ENCODE data around the gene PDLIM1. TPM values are rescaled to one million over a fixed set of nuclear protein-coding genes. Genes with fewer than 3 reads are reported as not detected.

Gene PDLIM1
- total and polyA plus RNA-seq, 2 donors (not counting 1 experiment from before 2014, with no cell fraction given), result 24.3 to 390 TPM

GRCh38 chr10:95256268-95256667 is 34.5 kb downstream of the PDLIM1 start:
- Histone ChIP-seq H3K36me3 (ENCODE audit: control insufficient read depth, insufficient read depth, low read length) (no peaks in the 10 kb centered on the region), H3K4me1 (ENCODE audit: control insufficient read depth, extremely low read depth, insufficient read depth, low read length) (peaks cover 10% of the 10 kb centered on the region)
- TF ChIP-seq EZH2 (IDR thresholded peaks at IDR 0.05; ENCODE audit: low read length, missing control alignments), result no peak

GRCh38 chr10:95254629-95255028 is 36.2 kb downstream of the PDLIM1 start:
- H3K27me3 ChIP-seq (ENCODE audit: control insufficient read depth, insufficient read depth, low read length), result no peaks in the 10 kb centered on the region
- H3K4me2 ChIP-seq (ENCODE audit: extremely low read depth, insufficient read depth, low read length), result no peak overlapping the region
- H3K79me2 ChIP-seq (ENCODE audit: control insufficient read depth, insufficient read depth, low read length), result peaks cover 23% of the 10 kb centered on the region
- no peaks in the 10 kb centered on the region for H3K9me3 ChIP-seq (ENCODE audit: control insufficient read depth, insufficient read depth, low read depth, low read length)
- no peak overlapping the region for H2AFZ ChIP-seq (ENCODE audit: low read length)
- H3K4me3 ChIP-seq (replicated peaks in 1 of 4; ENCODE audit: control extremely low read depth in 1 of 4, insufficient read depth in 1 of 4, low read depth in 3 of 4, low read length in 4 of 4), result no peak overlapping the region
- TF ChIP-seq EZH2 (IDR thresholded peaks at IDR 0.05; ENCODE audit: low read length, missing control alignments), result no peak
- peaks cover 2% of the 10 kb centered on the region for H3K36me3 ChIP-seq (ENCODE audit: control insufficient read depth, insufficient read depth, low read length)
- no peak overlapping the region for H3K27ac ChIP-seq (ENCODE audit: insufficient read depth, low read length)
- peaks cover 1% of the 10 kb centered on the region for H3K4me1 ChIP-seq (ENCODE audit: control insufficient read depth, extremely low read depth, insufficient read depth, low read length)
- no peak for DNase-seq (ENCODE audit: low read depth in 2 of 2)
- no peaks in the 10 kb centered on the region for H4K20me1 ChIP-seq (ENCODE audit: control insufficient read depth, extremely low read depth, insufficient read depth, low read length)
- no peak overlapping the region for H3K9ac ChIP-seq (ENCODE audit: insufficient read depth, low read length)

More at GRCh38 chr10:95256268-95256667, 34.5 kb downstream of the PDLIM1 start:
- Histone ChIP-seq H3K4me2 (ENCODE audit: extremely low read depth, insufficient read depth, low read length) (no peak overlapping the region), H3K79me2 (ENCODE audit: control insufficient read depth, insufficient read depth, low read length) (peaks cover 18% of the 10 kb centered on the region), H3K27me3 (ENCODE audit: control insufficient read depth, insufficient read depth, low read length) (no peaks in the 10 kb centered on the region), H4K20me1 (ENCODE audit: control insufficient read depth, extremely low read depth, insufficient read depth, low read length) (no peaks in the 10 kb centered on the region), H3K9ac (ENCODE audit: insufficient read depth, low read length) (no peak overlapping the region), H3K9me3 (ENCODE audit: control insufficient read depth, insufficient read depth, low read depth, low read length) (no peaks in the 10 kb centered on the region), H3K27ac (ENCODE audit: insufficient read depth, low read length) (no peak overlapping the region), H3K4me3 (replicated peaks in 1 of 4; ENCODE audit: control extremely low read depth in 1 of 4, insufficient read depth in 1 of 4, low read depth in 3 of 4, low read length in 4 of 4) (no peak overlapping the region), H2AFZ (ENCODE audit: low read length) (no peak overlapping the region)
- no peak for DNase-seq (ENCODE audit: low read depth in 2 of 2)

GRCh38 chr10:95253686-95254085 is 37.1 kb downstream of the PDLIM1 start:
- Histone ChIP-seq H3K4me3 (replicated peaks in 1 of 4; ENCODE audit: control extremely low read depth in 1 of 4, insufficient read depth in 1 of 4, low read depth in 3 of 4, low read length in 4 of 4) (no peak overlapping the region), H3K79me2 (ENCODE audit: control insufficient read depth, insufficient read depth, low read length) (peaks cover 29% of the 10 kb centered on the region), H3K4me2 (ENCODE audit: extremely low read depth, insufficient read depth, low read length) (no peak overlapping the region), H3K9me3 (ENCODE audit: control insufficient read depth, insufficient read depth, low read depth, low read length) (no peaks in the 10 kb centered on the region), H4K20me1 (ENCODE audit: control insufficient read depth, extremely low read depth, insufficient read depth, low read length) (no peaks in the 10 kb centered on the region), H3K27ac (ENCODE audit: insufficient read depth, low read length) (no peak overlapping the region), H3K9ac (ENCODE audit: insufficient read depth, low read length) (no peak overlapping the region), H3K4me1 (ENCODE audit: control insufficient read depth, extremely low read depth, insufficient read depth, low read length) (peaks cover 8% of the 10 kb centered on the region), H3K27me3 (ENCODE audit: control insufficient read depth, insufficient read depth, low read length) (no peaks in the 10 kb centered on the region), H2AFZ (ENCODE audit: low read length) (no peak overlapping the region), H3K36me3 (ENCODE audit: control insufficient read depth, insufficient read depth, low read length) (peaks cover 5% of the 10 kb centered on the region)
- no peak for DNase-seq (ENCODE audit: low read depth in 2 of 2)
- no peak for TF ChIP-seq EZH2 (IDR thresholded peaks at IDR 0.05; ENCODE audit: low read length, missing control alignments)
- TF ChIP-seq CTCF (conservative IDR thresholded peaks at IDR 0.05 in 1 of 2, IDR thresholded peaks at IDR 0.05 in 1 of 2; ENCODE audit: low read depth in 1 of 2, low read length in 2 of 2), result no peak

GRCh38 chr10:95253007-95253406 is 37.8 kb downstream of the PDLIM1 start:
- no peak for TF ChIP-seq EZH2 (IDR thresholded peaks at IDR 0.05; ENCODE audit: low read length, missing control alignments)
- no peak for TF ChIP-seq CTCF (conservative IDR thresholded peaks at IDR 0.05 in 1 of 2, IDR thresholded peaks at IDR 0.05 in 1 of 2; ENCODE audit: low read depth in 1 of 2, low read length in 2 of 2)
- Histone ChIP-seq H2AFZ (ENCODE audit: low read length) (no peak overlapping the region), H3K79me2 (ENCODE audit: control insufficient read depth, insufficient read depth, low read length) (peaks cover 31% of the 10 kb centered on the region), H3K4me2 (ENCODE audit: extremely low read depth, insufficient read depth, low read length) (no peak overlapping the region), H3K4me3 (replicated peaks in 1 of 4; ENCODE audit: control extremely low read depth in 1 of 4, insufficient read depth in 1 of 4, low read depth in 3 of 4, low read length in 4 of 4) (no peak overlapping the region), H3K27me3 (ENCODE audit: control insufficient read depth, insufficient read depth, low read length) (no peaks in the 10 kb centered on the region), H4K20me1 (ENCODE audit: control insufficient read depth, extremely low read depth, insufficient read depth, low read length) (no peaks in the 10 kb centered on the region), H3K9ac (ENCODE audit: insufficient read depth, low read length) (no peak overlapping the region), H3K36me3 (ENCODE audit: control insufficient read depth, insufficient read depth, low read length) (peaks cover 5% of the 10 kb centered on the region), H3K27ac (ENCODE audit: insufficient read depth, low read length) (no peak overlapping the region), H3K4me1 (ENCODE audit: control insufficient read depth, extremely low read depth, insufficient read depth, low read length) (peaks cover 14% of the 10 kb centered on the region), H3K9me3 (ENCODE audit: control insufficient read depth, insufficient read depth, low read depth, low read length) (no peaks in the 10 kb centered on the region)
- DNase-seq (ENCODE audit: low read depth in 2 of 2), result no peak
